HG03558 (cell line): ENCODE data around the gene DYNLT4.
A peak's percentile ranks its signal among the peaks of the same experiment; 100 is the strongest.
"Not testable (repeated sequence)": the region's sequence is repeated elsewhere in the genome, so short reads cannot be mapped to it uniquely, and the experiment has no call there.

Source experiments
- ATAC-seq: cut with Tn5 transposase; IDR thresholded peaks from one replicate; pipeline ENCODE4 v1.9.1; 2021; ENCODE audit warnings: moderate number of reproducible peaks; ENCODE audit not compliant: unreplicated experiment; ENCODE audit errors: extremely low read depth

DYNLT4 gene

DNA sequence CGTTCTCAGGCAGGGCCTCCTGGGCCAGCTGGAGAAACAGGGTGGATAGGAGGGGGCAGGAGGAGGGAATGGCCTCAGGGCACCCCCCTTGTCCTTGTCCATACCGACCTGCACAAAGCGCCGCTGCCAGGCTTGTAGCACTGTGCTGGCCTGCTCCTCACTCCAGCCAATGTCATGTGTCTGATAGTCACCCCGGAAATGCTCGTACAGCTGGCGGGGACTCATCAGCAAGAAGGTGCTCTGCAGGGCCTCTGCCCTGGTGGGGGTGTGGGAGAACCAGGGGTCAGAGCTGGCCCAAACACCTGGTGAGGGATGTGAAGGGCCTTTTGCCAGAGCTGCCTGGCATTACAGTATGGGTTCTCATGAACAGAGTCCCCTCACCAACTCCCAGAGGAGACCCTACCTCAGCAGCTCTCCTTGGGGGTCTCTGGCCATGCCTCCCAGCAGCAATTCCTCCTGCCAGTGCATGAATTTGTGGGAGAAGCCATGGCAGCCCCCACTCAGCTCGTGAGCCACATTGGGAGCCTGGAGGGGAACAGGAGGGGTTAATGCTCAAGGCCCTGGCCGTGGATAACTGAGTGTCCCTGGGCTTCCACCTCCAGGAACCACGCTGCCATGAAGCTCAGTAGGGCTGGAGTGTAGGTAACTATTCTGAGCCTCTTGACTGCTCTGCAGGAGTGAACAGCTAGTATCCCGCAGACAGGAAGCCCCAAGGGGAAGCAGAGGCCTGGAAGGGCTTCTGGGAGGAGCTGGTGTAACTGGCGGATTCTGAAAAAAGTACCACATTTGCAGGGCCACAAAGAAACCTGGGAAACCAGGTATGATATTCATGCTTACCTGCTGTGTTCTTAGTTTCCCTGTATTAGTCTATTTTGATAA is 22.6 kb upstream of the DYNLT4 start:
- no peak for ATAC-seq

DNA sequence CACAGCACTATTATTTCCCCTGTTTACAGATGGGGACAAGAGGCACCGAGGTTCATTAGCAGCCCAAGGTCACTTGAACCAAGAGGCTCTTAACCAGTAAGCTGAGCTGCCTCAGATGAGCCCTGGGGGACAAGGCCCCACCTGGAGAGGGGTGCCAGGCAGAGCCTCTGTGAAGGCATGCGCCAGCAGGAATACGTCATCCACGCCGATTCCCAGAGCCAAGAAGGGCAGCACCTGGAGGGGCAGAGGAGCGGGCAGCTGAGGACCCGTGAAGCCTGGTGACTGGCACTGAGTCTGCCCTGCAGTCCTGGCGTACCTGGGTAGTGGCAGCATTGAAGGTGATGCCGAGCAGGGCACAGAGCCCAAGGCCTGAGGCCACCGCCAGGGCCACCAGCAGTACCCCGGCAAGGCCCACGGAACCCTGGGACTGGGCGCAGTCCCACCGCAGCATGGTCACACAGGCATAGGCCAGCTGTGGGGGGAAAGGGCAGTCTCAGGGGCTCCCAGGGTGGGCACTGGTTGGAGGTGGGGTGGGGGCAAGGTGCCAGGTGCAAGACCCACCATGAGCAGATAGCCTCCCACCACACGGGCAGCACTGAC is 21.8 kb upstream of the DYNLT4 start:
- ATAC-seq: no peak

- no peak for ATAC-seq
Observed at GRCh38 chr1:44828003-44828651, 21.0 kb upstream of the DYNLT4 start.

- no peak for ATAC-seq
Observed at GRCh38 chr1:44827197-44828002, 20.2 kb upstream of the DYNLT4 start.

DNA sequence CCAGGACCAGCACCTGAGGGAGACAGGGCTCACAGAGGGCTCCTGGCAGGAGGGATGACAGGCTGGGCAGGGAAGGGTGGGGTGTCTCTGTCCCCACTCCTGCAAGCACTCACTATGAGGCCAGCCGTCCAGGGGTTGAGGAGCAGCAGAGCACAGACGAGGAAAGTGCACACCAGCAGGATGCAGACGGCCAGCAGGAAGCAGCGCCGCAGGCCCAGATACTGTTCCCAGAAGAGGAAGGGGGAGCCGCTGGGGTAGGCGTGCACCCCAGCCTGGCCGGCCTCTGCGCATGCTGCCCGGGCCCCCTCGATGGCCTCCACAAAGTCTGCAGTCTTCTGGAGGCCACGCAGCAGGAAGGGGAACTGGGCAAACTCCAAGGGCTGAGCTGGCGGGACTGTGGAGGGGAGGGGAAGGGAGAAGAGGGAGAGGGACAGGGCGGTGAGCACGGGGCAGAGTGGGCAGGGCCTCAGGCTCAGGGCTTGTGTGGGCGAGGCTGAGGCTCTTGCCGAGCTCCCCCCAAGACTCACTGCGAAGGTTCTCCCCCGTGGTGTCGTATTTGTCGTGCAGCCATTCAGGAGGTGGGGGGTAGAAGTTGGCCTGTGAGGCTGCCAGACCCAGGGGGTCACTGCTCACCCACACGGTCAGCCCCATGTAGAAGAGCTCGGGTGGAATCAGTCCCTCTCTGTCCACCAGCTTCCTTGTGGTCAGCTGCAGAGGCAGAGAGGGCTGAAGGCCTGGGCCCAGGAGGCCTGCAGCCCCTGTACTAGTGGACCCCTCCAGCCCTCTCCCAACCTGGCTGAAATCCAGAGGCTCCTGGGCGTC is 19.4 kb upstream of the DYNLT4 start:
- no peak for ATAC-seq

DNA sequence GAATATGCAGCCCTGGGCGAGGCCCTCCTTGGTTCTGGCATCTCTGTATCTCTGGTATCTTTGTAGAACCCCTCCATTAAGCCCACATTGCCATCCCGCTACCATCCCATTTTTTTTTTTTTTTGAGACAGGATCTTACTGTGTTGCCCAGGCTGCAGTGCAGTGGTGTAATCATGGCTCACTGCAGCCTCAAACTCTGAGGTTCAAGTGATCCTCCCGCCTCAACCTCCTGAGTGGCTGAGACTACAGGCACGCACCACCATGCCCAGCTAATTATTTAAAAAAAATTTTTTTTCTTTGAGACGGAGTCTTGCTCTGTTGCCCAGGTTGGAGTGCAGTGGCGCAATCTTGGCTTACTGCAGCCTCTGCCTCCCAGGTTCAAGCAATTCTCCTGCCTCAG is 17.2 kb upstream of the DYNLT4 start:
- ATAC-seq: not testable (repeated sequence)

- no peak for ATAC-seq
Observed at GRCh38 chr1:44822981-44823451, 15.9 kb upstream of the DYNLT4 start.

DNA sequence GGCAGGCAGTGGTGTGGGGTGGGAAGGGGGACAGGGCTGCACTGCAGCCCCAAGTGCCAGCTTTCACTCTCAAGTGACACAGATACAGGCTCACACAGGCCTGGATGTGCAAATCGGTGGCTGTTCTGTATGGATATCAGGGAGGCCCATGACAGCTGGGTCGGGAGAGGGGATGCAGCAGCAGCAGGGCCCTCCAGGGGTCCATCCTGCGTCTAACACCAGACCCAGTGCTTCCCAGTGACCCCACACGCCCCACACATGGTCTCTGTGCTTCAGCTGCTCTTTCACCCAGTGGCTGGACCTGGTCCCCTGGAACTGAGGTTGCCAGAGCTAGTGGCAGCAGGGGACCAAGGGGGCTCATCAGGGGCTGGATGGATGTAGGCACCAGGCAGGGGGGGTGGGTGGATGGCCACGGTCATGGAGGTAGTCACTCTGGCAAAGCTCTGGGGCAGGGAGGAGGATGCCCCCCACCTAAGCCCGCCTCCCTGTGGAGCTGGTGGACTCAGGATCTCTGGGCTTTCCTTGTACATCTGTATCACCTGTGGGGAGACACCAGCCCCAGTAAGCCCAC is 15.1 kb upstream of the DYNLT4 start:
- ATAC-seq: no peak

- ATAC-seq: no peak
Observed at GRCh38 chr1:44821240-44821715, 14.1 kb upstream of the DYNLT4 start.

DNA sequence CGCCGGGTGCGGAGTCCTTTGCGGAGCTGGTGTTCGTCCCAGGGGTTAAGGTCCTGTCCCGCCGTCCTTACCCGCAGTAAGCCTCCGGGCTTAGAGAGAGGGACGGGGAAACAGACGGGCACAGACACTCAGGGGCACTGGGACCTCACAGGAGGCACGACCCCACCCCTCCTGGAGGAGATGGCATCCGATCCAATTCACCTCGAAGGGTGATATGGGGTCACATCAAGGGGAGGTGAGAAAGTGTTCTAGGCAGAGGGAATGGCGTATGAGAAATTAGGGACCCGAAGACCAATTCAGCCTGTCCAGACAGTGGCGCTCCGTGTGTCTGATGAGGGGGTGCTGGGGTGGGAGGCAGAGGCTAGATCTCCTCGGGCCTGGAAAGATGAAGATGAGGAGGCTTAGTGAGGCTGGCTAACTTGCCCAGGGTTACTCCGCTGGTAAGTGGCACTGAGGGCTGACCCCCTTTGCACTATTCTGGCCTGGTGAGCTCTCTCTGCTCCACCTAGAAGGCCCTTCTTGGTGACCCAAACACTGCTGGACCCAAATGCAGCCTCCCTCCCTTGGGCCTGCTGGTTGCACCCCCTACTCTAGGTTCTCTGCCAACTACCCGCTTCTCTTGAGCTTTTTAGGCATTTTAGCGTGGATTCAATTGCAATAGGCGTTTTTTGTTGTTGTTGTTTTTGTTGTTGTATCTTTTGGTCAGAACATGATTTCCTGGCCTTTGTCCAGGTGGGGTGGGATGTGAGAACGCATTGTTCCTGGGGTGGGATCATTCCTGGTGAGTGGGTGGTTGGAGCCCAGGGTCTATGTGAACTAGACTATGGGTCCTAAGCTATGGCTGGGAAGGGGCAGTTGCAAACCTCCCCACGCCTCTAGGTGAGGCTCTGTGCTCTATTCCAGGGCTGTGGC is 13.4 kb upstream of the DYNLT4 start:
- ATAC-seq: no peak

DNA sequence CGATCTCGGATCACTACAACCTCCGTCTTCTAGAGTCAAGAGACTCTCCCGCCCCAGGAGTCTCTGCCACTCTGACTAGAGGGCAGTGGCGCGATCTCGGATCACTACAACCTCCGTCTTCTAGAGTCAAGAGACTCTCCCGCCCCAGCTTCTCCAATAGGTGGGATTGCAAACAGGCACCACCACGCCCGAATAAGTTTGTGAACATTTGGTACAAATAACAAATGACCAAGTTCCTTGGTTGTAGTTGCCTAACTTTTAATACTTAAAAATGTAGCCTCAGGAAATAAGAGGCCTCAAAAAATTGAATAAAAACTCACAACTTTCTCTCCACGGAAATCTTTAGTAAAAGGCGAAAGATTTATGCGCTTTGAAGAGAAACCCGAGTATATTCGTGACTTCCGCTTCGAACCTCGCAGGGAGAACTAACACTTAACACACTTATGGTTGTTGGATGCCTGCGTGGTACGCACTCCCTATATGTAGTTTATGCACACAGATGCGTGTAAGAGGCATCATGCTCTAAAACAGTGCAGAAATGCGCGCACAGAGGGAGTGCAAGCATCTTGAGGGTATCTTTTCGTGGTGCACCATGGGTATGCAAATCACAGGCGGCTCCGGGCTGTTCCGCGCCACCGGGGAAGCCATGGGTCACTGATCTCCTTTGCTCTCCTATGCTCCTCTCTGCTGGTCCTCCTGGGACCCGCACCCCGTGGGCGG is 12.6 kb upstream of the DYNLT4 start:
- ATAC-seq: peak; percentile 51

DNA sequence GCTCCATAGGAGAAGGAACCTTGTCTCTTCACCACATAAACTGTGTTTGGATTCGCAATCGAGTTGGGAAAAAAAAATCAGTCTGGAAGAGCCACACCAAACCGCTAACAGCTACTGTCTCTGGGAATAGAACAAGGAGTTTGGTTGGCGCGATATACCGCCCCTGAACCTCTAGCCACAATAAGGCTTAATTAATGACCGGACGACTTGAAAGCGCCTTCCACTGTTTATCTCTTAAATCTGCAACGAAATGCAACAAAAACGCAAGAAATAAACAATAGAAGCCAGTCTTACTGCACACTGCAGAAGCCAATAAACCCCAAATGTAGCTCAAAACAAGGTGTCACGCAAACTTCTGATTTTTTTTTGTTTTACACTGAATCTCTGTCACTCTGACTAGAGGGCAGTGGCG is 12.1 kb upstream of the DYNLT4 start:
- ATAC-seq: no peak

DNA sequence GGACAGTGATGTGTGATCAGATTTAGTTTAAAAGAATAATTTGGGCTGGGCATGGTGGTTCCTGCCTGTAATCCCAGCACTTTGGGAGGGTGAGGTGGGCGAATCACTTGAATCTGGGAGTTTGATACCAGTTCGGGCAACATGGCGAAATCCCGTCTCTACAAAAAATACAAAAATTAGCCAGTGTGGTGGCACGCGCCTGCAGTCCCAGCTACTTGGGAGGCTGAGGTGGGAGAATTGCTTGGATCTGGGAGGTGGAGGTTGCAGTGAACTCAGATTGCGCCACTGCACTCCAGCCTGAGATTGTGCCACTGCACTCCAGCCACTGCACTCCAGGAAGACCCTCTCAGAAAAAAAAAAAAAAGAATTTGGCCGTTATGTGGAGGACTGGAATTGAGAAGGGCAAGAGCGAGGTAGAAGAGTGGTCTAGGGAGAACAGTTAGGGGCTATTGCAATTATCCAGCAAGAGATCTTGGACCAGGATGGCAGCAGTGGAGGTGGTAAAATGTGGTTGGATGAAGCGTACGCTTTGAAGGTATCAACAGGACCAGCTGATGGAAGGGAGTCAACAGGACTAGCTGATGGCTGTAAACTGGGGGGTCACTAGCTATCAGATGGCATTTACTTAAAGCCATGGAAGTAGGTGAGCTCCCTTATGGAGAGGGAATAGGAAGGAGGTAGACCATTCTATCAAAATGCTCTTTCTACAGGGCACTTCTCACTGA is 10.8 kb upstream of the DYNLT4 start:
- ATAC-seq: no peak

DNA sequence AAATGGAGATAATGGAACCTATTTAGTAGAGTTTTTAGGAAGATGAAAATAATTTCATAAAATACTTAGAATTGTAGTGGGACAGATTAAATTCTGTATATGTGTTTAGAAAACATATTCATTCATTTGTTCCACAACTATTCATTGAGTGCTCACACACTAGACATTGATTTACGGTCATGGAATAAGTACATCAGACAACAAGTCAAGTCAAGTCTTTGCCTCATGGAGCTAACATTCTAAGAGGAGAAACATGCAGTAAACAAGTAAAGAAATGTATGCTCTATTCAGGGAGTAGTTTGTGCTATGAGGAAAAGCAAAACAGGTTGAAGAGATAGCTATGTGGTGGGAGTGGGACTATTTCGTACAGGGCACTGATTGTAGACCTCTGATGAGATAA is 10.2 kb upstream of the DYNLT4 start:
- no peak for ATAC-seq

DNA sequence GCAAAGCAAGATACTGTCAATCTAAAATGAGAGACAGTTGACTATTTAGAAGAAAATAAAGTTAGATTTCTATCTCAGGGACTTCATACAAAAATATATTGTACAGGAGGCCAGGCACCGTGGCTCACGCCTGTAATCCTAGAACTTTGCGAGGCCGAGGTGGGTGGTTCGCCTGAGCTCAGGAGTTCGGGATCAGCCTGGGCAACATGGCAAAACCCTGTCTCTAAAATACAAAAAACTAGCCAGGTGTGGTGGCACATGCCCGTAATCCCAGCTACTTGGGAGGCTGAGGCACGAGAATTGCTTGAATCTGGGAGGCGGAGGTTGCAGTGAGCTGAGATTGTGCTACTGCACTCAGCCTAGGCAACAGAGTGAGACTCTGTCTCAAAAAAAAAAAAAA is 8.8 kb upstream of the DYNLT4 start:
- ATAC-seq: not testable (repeated sequence)

DNA sequence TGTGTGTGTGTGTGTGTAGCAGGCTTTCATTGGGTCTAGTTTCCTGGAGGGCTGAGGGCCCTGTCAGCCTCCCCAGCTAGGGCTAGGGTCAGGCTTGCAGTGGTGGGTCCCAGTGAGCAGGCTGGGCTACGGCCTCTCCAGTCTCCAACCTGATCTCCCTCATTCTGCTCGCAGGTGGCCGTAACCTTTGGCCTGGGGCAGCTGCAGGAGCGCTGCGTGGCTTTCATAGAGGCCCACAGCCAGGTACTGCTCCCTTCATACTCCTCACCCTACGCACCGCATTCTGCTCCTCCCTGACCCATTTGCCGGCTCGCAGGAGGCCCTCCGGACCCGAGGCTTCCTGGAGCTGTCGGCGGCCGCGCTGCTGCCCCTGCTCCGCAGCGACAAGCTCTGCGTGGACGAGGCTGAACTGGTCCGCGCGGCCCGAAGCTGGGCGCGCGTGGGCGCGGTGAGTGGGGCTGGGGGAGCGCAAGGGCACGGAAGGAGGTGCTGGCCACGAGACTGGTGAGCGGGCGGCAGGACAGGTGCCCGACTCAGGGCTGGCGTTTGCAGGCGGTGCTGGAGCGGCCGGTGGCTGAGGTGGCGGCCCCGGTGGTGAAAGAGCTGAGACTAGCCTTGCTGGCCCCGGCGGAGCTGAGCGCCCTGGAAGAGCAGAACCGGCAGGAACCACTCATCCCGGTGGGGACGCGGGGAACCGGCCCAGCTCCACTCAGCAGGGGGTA is 5.8 kb upstream of the DYNLT4 start:
- no peak for ATAC-seq
